ENCODE data around the gene PRIM2. TPM values are rescaled to one million over a fixed set of nuclear protein-coding genes. Genes with fewer than 3 reads are reported as not detected.
A peak's percentile ranks its signal among the peaks of the same experiment; 100 is the strongest.
"Not testable (repeated sequence)": the region's sequence is repeated elsewhere in the genome, so short reads cannot be mapped to it uniquely, and the experiment has no call there.

Gene PRIM2
- total and polyA plus RNA-seq, 8 donors: 1.6 to 7.2 (median 3.3) TPM

DNA sequence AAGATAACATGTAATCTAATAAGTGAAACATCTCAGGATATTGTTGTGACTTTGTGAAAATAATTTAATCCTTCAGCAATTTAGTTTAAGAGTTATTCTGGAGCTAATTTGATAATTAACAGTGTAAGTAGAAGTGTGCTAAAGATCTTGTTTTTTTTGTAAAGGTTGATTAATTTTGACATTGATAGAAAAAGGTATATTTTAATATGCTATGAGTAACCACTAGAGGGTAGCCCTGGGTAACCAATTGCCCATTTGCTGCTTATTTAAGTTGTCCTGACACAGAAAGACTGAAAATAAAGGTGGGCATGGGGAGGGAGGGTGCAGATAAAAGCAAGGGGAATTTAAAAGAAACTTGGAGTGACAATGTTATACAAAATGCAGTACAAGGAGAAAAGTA, 262.1 kb downstream of the PRIM2 start:
- H3K9me3 ChIP-seq; DNase-seq; H3K27ac ChIP-seq; ATAC-seq; intact Hi-C loops (cut with DNase I); H3K27me3 ChIP-seq; H3K4me1 ChIP-seq; H3K4me3 ChIP-seq; H3K36me3 ChIP-seq: not testable (repeated sequence)
- FAIRE-seq: peak; percentile 88

DNA sequence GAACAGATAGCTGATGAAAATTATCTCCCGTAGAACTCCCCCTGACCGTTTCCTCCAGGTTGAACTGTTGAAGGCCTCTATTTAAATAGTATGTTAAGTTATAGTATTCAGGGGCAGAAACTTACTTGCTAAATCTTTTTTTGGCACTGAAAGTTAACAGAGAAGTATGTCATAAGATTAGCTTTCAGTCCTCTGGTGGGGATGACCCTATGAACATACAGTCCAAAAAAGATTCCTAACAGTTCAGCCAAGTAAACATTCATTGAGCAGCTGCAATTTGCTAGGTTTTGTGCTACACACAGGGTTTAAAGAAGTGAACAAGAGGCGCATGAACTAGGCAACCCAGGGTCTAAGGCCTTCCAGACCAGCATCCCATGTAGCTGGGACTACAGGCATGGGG, 264.2 kb downstream of the PRIM2 start:
- DNase-seq; H3K27ac ChIP-seq; H3K4me3 ChIP-seq; intact Hi-C loops (cut with DNase I); FAIRE-seq; H3K36me3 ChIP-seq; H3K9me3 ChIP-seq; H3K27me3 ChIP-seq; H3K4me1 ChIP-seq; ATAC-seq: not testable (repeated sequence)
- WGBS, 2 donors: 93 to 95% methylated on average over 3 of the region's 3 CpGs

- FAIRE-seq; H3K9me3 ChIP-seq; intact Hi-C loops (cut with DNase I); DNase-seq; H3K27ac ChIP-seq; H3K4me1 ChIP-seq; ATAC-seq; H3K4me3 ChIP-seq; H3K36me3 ChIP-seq; H3K27me3 ChIP-seq: not testable (repeated sequence)
- 49 to 58% methylated on average over 3 of the region's 3 CpGs for WGBS, 2 donors
These were observed 283.7 kb downstream of the PRIM2 start for GRCh38 chr6:57601105-57601504.

DNA sequence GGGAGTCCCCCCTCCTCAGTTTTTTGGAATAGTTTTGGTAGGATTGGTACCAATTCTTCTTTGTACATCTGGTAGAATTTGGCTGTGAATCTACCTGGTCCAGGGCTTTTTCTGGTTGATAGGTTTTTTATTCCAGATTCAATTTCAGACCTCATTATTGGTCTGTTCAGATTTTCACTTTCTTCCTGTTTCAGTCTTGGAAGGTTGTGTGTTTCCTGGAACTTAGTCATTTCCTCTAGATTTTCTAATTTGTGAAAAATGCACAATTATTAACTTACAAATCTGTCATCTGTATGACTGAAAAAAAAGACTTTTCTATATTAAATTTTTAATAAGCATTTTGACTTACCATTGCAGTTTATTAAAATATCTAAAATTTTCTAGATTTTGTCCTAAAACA, 287.9 kb downstream of the PRIM2 start:
- H3K9me3 ChIP-seq; intact Hi-C loops (cut with DNase I); H3K36me3 ChIP-seq; FAIRE-seq; DNase-seq; H3K27ac ChIP-seq; ATAC-seq; H3K4me1 ChIP-seq; H3K27me3 ChIP-seq; H3K4me3 ChIP-seq: not testable (repeated sequence)

GRCh38 chr6:57606331-57606730, 288.9 kb downstream of the PRIM2 start:
- 96% methylated on average over 2 to 3 of the region's 3 CpGs for WGBS, 2 donors
- H3K36me3 ChIP-seq; H3K27ac ChIP-seq; H3K9me3 ChIP-seq; ATAC-seq; intact Hi-C loops (cut with DNase I); H3K4me3 ChIP-seq; H3K27me3 ChIP-seq; DNase-seq; H3K4me1 ChIP-seq; FAIRE-seq: not testable (repeated sequence)

DNA sequence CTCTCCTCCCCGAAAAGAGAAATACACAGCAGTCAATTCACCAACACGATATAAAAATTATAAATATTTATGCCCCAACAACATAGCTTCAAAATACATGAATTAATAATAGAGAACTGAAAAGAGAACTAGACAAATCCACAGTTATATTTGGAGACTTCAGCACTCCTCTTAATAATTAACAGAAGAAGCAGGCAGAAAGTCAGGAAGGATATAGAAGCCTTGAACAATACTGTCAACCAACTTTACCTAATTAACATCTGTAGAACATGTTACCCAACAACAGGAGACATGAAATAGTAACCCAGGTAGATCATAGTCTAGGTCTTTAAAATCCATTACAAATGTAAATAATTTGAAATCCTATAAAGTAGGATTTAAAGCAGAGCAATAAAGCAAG, 293.2 kb downstream of the PRIM2 start:
- H3K4me1 ChIP-seq; DNase-seq; H3K36me3 ChIP-seq; H3K4me3 ChIP-seq; H3K9me3 ChIP-seq; intact Hi-C loops (cut with DNase I); ATAC-seq; H3K27ac ChIP-seq; H3K27me3 ChIP-seq: not testable (repeated sequence)
- peak; percentile 13 for FAIRE-seq
- 100% methylated on average over 1 of the region's 2 CpGs; no CpG with 5 or more reads in 1 of the 2 donors for WGBS, 2 donors

DNA sequence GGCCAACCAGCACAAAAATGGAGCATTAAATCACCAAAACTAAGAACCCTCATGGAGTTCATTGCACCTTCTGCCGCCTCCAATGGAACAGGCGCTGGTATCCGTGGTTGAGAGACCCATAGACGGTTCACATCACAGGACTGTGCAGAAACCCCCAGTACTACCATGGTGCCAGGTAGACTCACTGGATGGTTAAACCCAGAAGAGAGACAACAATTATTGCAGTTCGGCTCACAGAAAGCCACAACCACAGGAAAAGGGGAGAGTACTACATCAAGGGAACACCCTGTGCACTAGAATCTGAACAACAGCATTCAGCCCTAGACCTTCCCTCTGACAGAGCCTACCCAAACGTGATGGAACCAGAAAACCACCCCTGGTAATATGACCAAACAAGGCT, 301.5 kb downstream of the PRIM2 start:
- intact Hi-C loops (cut with DNase I): not testable (repeated sequence)
- WGBS, 2 donors: 95 to 96% methylated on average over 6 of the region's 6 CpGs

GRCh38 chr6:57631773-57632172, 314.3 kb downstream of the PRIM2 start:
- ATAC-seq; H3K4me1 ChIP-seq; H3K27ac ChIP-seq; H3K9me3 ChIP-seq; intact Hi-C loops (cut with DNase I); FAIRE-seq; DNase-seq; H3K36me3 ChIP-seq; H3K4me3 ChIP-seq; H3K27me3 ChIP-seq: not testable (repeated sequence)
- 85 to 88% methylated on average over 1 of the region's 1 CpG for WGBS, 2 donors

More for the DNA sequence above, 301.5 kb downstream of the PRIM2 start:
- FAIRE-seq, H3K9me3 ChIP-seq, ATAC-seq, DNase-seq, H3K36me3 ChIP-seq, H3K4me3 ChIP-seq, H3K4me1 ChIP-seq, H3K27ac ChIP-seq, H3K27me3 ChIP-seq: not testable (repeated sequence)

DNA sequence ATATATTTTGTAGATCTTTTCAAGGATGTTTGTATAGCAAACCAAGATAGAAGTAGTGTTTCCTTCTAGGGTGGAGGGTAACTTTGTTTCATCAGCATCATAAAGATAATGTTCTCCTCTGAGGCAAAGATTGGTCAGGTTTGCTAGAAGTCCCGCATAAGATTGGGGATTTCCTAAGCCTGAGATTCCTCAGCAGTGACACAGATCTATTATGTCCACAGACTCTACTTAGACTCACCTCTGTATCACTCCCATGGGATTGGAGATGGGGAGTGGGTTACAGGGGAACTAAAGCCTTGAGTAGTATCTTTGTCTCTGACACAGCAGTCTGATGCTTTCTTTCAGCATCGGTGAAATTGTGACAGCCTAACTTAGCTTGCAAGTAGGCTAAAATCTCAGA, 341.1 kb downstream of the PRIM2 start:
- 75 to 84% methylated on average over 2 of the region's 2 CpGs for WGBS, 2 donors
- H3K36me3 ChIP-seq; H3K9me3 ChIP-seq; H3K27ac ChIP-seq; ATAC-seq; H3K27me3 ChIP-seq; H3K4me1 ChIP-seq; H3K4me3 ChIP-seq; DNase-seq; FAIRE-seq; intact Hi-C loops (cut with DNase I): not testable (repeated sequence)

GRCh38 chr6:57659794-57660193, 342.4 kb downstream of the PRIM2 start:
- ATAC-seq; H3K4me3 ChIP-seq; FAIRE-seq; H3K27me3 ChIP-seq; H3K9me3 ChIP-seq; intact Hi-C loops (cut with DNase I); H3K36me3 ChIP-seq; H3K4me1 ChIP-seq; DNase-seq; H3K27ac ChIP-seq: not testable (repeated sequence)
- 49 to 66% methylated on average over 2 of the region's 2 CpGs for WGBS, 2 donors

GRCh38 chr6:57660940-57661339, 343.5 kb downstream of the PRIM2 start:
- intact Hi-C loops (cut with DNase I); H3K4me3 ChIP-seq; H3K36me3 ChIP-seq; H3K9me3 ChIP-seq; DNase-seq; H3K27ac ChIP-seq; H3K4me1 ChIP-seq; ATAC-seq; FAIRE-seq; H3K27me3 ChIP-seq: not testable (repeated sequence)
- WGBS, 2 donors: 49 to 74% methylated on average over 1 of the region's 1 CpG

GRCh38 chr6:57668108-57668507, 350.7 kb downstream of the PRIM2 start:
- H3K9me3 ChIP-seq; H3K4me3 ChIP-seq; intact Hi-C loops (cut with DNase I); H3K27ac ChIP-seq; H3K4me1 ChIP-seq; FAIRE-seq; DNase-seq; H3K36me3 ChIP-seq; H3K27me3 ChIP-seq; ATAC-seq: not testable (repeated sequence)

DNA sequence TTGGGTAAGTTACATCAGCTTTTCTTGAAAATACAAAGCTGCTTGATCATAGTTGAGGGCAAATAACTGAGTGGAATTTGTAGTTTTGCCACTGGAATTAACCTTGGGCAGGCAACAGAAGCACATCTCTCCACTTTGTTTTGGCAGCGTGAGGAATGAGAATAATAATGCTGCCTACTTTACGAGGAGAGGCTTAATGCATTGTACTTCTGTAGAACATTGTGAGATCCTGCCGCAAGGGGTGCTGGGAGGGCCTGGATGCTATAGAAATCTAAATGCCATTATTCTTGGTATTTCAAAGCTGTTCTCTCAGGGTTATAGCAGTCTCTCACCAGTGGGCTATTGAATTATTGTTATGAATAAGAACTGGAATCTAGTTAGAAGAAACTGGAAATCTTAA, 353.8 kb downstream of the PRIM2 start:
- 69 to 77% methylated on average over 3 of the region's 3 CpGs for WGBS, 2 donors
- intact Hi-C loops (cut with DNase I); DNase-seq; FAIRE-seq; H3K4me3 ChIP-seq; H3K9me3 ChIP-seq; H3K27me3 ChIP-seq; ATAC-seq; H3K36me3 ChIP-seq; H3K4me1 ChIP-seq; H3K27ac ChIP-seq: not testable (repeated sequence)

Measured in pancreas (tissue), 10 donors.